Measurements from ENCODE around the gene NEK1. TPM values are rescaled to one million over a fixed set of nuclear protein-coding genes. Genes with fewer than 3 reads are reported as not detected.

The NEK1 gene
- total and polyA plus RNA-seq, 2 of the 4 experiments (the other 2 are of a cell fraction) = 3.3 to 3.9 TPM

DNA sequence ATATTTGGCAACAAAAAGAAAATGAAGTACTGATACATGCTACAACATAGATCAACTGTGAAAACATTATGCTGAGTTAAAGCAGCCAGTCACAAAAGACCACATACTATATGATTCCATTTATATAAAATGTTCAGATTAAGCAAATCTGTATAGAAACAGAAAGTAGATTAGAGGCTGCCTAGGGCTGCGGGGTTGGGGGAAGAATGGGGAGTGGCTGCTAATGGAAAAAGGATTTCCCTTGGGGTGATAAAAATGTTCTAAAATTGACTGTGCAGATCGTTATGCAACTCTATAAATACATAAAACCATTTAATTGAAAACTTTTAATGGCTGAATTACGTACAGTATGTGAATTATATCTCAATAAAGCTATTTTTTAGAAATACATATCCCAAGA is 46.8 kb downstream of the NEK1 start:
- Histone ChIP-seq H2AFZ (replicated peaks; ENCODE audit: low read length, poor library complexity) (no peak overlapping the region), H4K5ac (ENCODE audit: low read depth, low read length) (no peak overlapping the region), H3K27me3 (ENCODE audit: control insufficient read depth, insufficient read depth, low read length) (no peaks in the 10 kb centered on the region), H3K79me1 (ENCODE audit: low read depth in 1 of 2, low read length in 2 of 2) (no peaks in the 10 kb centered on the region), H3K23ac (ENCODE audit: low read depth, low read length) (no peak overlapping the region), H2BK120ac (ENCODE audit: low read depth, low read length) (no peak overlapping the region), H3K4me3 (ENCODE audit: insufficient read depth, low read depth, low read length) (no peak overlapping the region), H4K8ac (ENCODE audit: low read depth in 2 of 2, low read length in 2 of 2) (no peak overlapping the region), H4K91ac (ENCODE audit: insufficient read depth, low read depth, low read length) (no peak overlapping the region), H3K18ac (ENCODE audit: low read depth, low read length) (no peak overlapping the region), H2BK15ac (ENCODE audit: low read depth, low read length) (no peak overlapping the region), H3K14ac (replicated peaks; ENCODE audit: low read depth, low read length) (no peak overlapping the region), H3K9me3 (ENCODE audit: control insufficient read depth, insufficient read depth, low read length) (no peaks in the 10 kb centered on the region), H3K4me1 (ENCODE audit: control insufficient read depth, insufficient read depth, low read length) (no peaks in the 10 kb centered on the region), H3K4ac (ENCODE audit: low read depth, low read length) (no peak overlapping the region), H4K20me1 (ENCODE audit: insufficient read depth, low read length) (no peaks in the 10 kb centered on the region), H2BK20ac (ENCODE audit: low read depth, low read length) (no peak overlapping the region), H3K27ac (ENCODE audit: insufficient read depth, low read length) (no peak overlapping the region), H3K56ac (ENCODE audit: extremely low read depth, insufficient read depth, low read length) (no peak overlapping the region), H3K9me1 (ENCODE audit: insufficient read depth, low read length) (no peaks in the 10 kb centered on the region), H2AK5ac (ENCODE audit: low read depth, low read length) (no peak overlapping the region), H2BK5ac (ENCODE audit: low read depth, low read length, poor library complexity, severe bottlenecking) (no peak overlapping the region), H3K9ac (ENCODE audit: low read depth, low read length) (no peak overlapping the region), H3K36me3 (ENCODE audit: control insufficient read depth, insufficient read depth, low read length) (no peaks in the 10 kb centered on the region), H2AK9ac (replicated peaks; ENCODE audit: low read depth, low read length, poor library complexity) (no peak overlapping the region), H3K4me2 (ENCODE audit: low read depth, low read length) (no peak overlapping the region)
- intact Hi-C loops (cut with micrococcal nuclease) = loop anchor here (1.0 to 10.0 kb wide), 4 partner anchors 72 to 643 kb away; partner anchors contain the start of gene SH3RF1
- no TSS peak for BruUV-seq (replicated peaks)
- no CpG with 5 or more reads among the region's 3 CpGs for WGBS, 2 experiments (ENCODE audit: extremely low coverage in 2 of 2, insufficient read length in 1 of 2)
- TF ChIP-seq, protein P1, sequence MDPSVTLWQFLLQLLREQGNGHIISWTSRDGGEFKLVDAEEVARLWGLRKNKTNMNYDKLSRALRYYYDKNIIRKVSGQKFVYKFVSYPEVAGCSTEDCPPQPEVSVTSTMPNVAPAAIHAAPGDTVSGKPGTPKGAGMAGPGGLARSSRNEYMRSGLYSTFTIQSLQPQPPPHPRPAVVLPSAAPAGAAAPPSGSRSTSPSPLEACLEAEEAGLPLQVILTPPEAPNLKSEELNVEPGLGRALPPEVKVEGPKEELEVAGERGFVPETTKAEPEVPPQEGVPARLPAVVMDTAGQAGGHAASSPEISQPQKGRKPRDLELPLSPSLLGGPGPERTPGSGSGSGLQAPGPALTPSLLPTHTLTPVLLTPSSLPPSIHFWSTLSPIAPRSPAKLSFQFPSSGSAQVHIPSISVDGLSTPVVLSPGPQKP (IDR thresholded peaks at IDR 0.05; ENCODE audit: borderline replicate concordance, low read depth, low read length) = no peak
- TF ChIP-seq SMC3 (IDR thresholded peaks at IDR 0.05; ENCODE audit: low read depth, low read length) (no peak), RCOR1 (IDR thresholded peaks at IDR 0.05; ENCODE audit: insufficient replicate concordance, low read length) (no peak), MAZ (IDR thresholded peaks at IDR 0.05; ENCODE audit: borderline replicate concordance, low read depth, low read length) (no peak), NFE2L2 (IDR thresholded peaks at IDR 0.05; ENCODE audit: low read depth, low read length) (no peak), MXI1 (IDR thresholded peaks at IDR 0.05; ENCODE audit: borderline replicate concordance, low read depth, low read length) (no peak), USF2 (IDR thresholded peaks at IDR 0.05; ENCODE audit: low read depth, low read length) (no peak), POLR2A (IDR thresholded peaks at IDR 0.05; ENCODE audit: low read depth, low read length) (no peak), CEBPB (IDR thresholded peaks at IDR 0.05; ENCODE audit: low read depth, low read length) (no peak), FOS (IDR thresholded peaks at IDR 0.05; ENCODE audit: low read depth, low read length) (no peak), MAFK (IDR thresholded peaks at IDR 0.05; ENCODE audit: low read depth, low read length) (no peak), CHD1 (IDR thresholded peaks at IDR 0.05; ENCODE audit: low read depth, low read length) (no peak), BHLHE40 (IDR thresholded peaks at IDR 0.05; ENCODE audit: low read depth, low read length) (no peak), RFX5 (IDR thresholded peaks at IDR 0.05; ENCODE audit: low read depth, low read length) (no peak), RAD21 (IDR thresholded peaks at IDR 0.05; ENCODE audit: low read length) (no peak), CTCF (conservative IDR thresholded peaks at IDR 0.05; ENCODE audit: low read depth, low read length) (no peak)
- ATAC-seq (ENCODE audit: low read depth) (no peak), DNase-seq (no peak)
- ChIA-PET POLR2A (ENCODE audit: unreplicated experiment) (no interaction called here), CTCF (interaction anchor here (0.6 to 2.7 kb wide), 7 partner anchors 9 to 540 kb away, joined by 3 to 10 read pairs (median 4); no protein-coding TSS in a partner anchor)
- in situ Hi-C loops (cut with MboI; ENCODE audit: low sequenced_read_pairs) = no loop called here
- dilution Hi-C loops (cut with HindIII; ENCODE audit: low sequenced_read_pairs, unreplicated experiment) = no loop called here

Measured in IMR-90 (cell line).